AG08395 (cell line): ENCODE data around the gene CTDP1.
"Not testable (repeated sequence)": the region's sequence is repeated elsewhere in the genome, so short reads cannot be mapped to it uniquely, and the experiment has no call there.

Source experiments
- DNase-seq: peaks from one replicate; pipeline ENCODE4 v3.0.0; 2012; ENCODE audit warnings: mixed read lengths, low spot score

Gene CTDP1

GRCh38 chr18:79740521-79741361 is 61.1 kb downstream of the CTDP1 start:
- no peak for DNase-seq

GRCh38 chr18:79741362-79741700 is 61.7 kb downstream of the CTDP1 start:
- DNase-seq, result no peak

GRCh38 chr18:79742076-79742475 is 62.5 kb downstream of the CTDP1 start:
- no peak for DNase-seq

- DNase-seq, result no peak
Measured at GRCh38 chr18:79744625-79745024, 65.0 kb downstream of the CTDP1 start.

GRCh38 chr18:79746730-79747129 is 67.1 kb downstream of the CTDP1 start:
- no peak for DNase-seq

- DNase-seq, result no peak
Measured at GRCh38 chr18:79747156-79747845, 67.7 kb downstream of the CTDP1 start.

GRCh38 chr18:79748321-79749180 is 68.9 kb downstream of the CTDP1 start:
- DNase-seq, result no peak

GRCh38 chr18:79749251-79750191 is 69.9 kb downstream of the CTDP1 start:
- no peak for DNase-seq

GRCh38 chr18:79750980-79751571 is 71.5 kb downstream of the CTDP1 start:
- DNase-seq, result no peak

GRCh38 chr18:79751918-79752578 is 72.4 kb downstream of the CTDP1 start:
- DNase-seq, result not testable (repeated sequence)

GRCh38 chr18:79752946-79753345 is 73.3 kb downstream of the CTDP1 start:
- DNase-seq, result not testable (repeated sequence)

- no peak for DNase-seq
Measured at GRCh38 chr18:79753391-79753851, 73.8 kb downstream of the CTDP1 start.

- DNase-seq, result no peak
Measured at GRCh38 chr18:79754022-79754761, 74.6 kb downstream of the CTDP1 start.

GRCh38 chr18:79754831-79755351 is 75.3 kb downstream of the CTDP1 start:
- no peak for DNase-seq

- DNase-seq, result no peak
Measured at GRCh38 chr18:79755496-79756142, 76.0 kb downstream of the CTDP1 start.

- no peak for DNase-seq
Measured at GRCh38 chr18:79756143-79756500, 76.5 kb downstream of the CTDP1 start.

- no peak for DNase-seq
Measured at GRCh38 chr18:79756826-79757225, 77.2 kb downstream of the CTDP1 start.

GRCh38 chr18:79760348-79760747 is 80.7 kb downstream of the CTDP1 start:
- DNase-seq, result no peak

- DNase-seq, result no peak
Measured at GRCh38 chr18:79760881-79761280, 81.3 kb downstream of the CTDP1 start.
